Measurements from ENCODE around the gene SPIN1.

DNA sequence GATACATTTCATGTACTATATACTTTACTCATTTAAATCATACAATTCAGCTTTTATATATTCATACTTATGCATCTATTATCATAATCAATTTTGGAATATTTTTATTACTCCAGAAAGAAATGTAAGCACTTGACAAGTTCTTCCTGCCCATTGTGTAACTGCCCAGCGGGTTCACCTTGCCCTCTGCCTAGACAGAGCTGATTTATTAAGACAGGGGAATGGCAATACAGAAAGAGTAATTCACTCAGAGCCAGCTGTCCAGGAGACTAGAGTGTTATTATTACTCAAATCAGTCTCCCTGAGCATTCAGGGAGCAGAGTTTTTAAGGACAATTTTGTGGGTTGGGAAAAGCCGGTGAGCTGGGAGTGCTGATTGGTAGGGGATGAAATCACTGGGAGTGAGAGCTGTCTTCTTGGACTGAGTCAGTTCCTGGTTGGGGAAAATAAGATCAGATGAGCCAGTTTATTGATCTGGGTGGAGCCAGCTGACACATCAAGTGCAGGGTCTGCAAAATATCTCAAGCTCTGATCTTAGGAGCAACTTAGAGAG lies 16.1 kb upstream of the SPIN1 start:
- TF ChIP-seq RAD21 (IDR thresholded peaks at IDR 0.05; ENCODE audit: low read depth) (no peak), EP300 (IDR thresholded peaks at IDR 0.05; ENCODE audit: borderline replicate concordance) (0 out of 2 replicates have a peak, but pooled peaks have one; percentile 21), YY1 (IDR thresholded peaks at IDR 0.05; ENCODE audit: low read depth) (no peak), CEBPB (IDR thresholded peaks at IDR 0.05) (peak; percentile 72; the same call in 1 of the 2 replicates), TAF1 (IDR thresholded peaks at IDR 0.05; ENCODE audit: low read depth) (no peak), TEAD4 (IDR thresholded peaks at IDR 0.05) (no peak), TCF12 (IDR thresholded peaks at IDR 0.05; ENCODE audit: low read depth) (no peak)
- TF ChIP-seq, protein P1, sequence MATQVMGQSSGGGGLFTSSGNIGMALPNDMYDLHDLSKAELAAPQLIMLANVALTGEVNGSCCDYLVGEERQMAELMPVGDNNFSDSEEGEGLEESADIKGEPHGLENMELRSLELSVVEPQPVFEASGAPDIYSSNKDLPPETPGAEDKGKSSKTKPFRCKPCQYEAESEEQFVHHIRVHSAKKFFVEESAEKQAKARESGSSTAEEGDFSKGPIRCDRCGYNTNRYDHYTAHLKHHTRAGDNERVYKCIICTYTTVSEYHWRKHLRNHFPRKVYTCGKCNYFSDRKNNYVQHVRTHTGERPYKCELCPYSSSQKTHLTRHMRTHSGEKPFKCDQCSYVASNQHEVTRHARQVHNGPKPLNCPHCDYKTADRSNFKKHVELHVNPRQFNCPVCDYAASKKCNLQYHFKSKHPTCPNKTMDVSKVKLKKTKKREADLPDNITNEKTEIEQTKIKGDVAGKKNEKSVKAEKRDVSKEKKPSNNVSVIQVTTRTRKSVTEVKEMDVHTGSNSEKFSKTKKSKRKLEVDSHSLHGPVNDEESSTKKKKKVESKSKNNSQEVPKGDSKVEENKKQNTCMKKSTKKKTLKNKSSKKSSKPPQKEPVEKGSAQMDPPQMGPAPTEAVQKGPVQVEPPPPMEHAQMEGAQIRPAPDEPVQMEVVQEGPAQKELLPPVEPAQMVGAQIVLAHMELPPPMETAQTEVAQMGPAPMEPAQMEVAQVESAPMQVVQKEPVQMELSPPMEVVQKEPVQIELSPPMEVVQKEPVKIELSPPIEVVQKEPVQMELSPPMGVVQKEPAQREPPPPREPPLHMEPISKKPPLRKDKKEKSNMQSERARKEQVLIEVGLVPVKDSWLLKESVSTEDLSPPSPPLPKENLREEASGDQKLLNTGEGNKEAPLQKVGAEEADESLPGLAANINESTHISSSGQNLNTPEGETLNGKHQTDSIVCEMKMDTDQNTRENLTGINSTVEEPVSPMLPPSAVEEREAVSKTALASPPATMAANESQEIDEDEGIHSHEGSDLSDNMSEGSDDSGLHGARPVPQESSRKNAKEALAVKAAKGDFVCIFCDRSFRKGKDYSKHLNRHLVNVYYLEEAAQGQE (IDR thresholded peaks at IDR 0.05; ENCODE audit: low read depth) = no peak
- TF ChIP-seq, protein P2, sequence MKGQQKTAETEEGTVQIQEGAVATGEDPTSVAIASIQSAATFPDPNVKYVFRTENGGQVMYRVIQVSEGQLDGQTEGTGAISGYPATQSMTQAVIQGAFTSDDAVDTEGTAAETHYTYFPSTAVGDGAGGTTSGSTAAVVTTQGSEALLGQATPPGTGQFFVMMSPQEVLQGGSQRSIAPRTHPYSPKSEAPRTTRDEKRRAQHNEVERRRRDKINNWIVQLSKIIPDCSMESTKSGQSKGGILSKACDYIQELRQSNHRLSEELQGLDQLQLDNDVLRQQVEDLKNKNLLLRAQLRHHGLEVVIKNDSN (IDR thresholded peaks at IDR 0.05) = no peak
- TF ChIP-seq, protein P3, sequence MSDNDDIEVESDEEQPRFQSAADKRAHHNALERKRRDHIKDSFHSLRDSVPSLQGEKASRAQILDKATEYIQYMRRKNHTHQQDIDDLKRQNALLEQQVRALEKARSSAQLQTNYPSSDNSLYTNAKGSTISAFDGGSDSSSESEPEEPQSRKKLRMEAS (IDR thresholded peaks at IDR 0.05) = no peak
